Right lobe of liver (tissue), 6 donors: Measurements from ENCODE around the gene CHRNA5. TPM values are rescaled to one million over a fixed set of nuclear protein-coding genes. Genes with fewer than 3 reads are reported as not detected.

ENCODE experiments used
- ATAC-seq, 4 donors: fragments of 200-7000 bp; cut with Tn5 transposase; one replicate each; pipeline ENCODE4 v1.9.1; 2020; ENCODE audit warnings: mild to moderate bottlenecking in 4 of 4, moderate library complexity in 4 of 4
- DNase-seq, 3 donors: peaks; one replicate each; pipeline ENCODE4 v3.0.0-alpha.2; 2020
- H3K27ac ChIP-seq, 3 donors: fragments of 200-600 bp; one replicate each; pipeline ENCODE4 v1.8.0; 2022
- H3K27me3 ChIP-seq, 2 donors: fragments of 200-600 bp; one replicate each; pipeline ENCODE4 v1.8.0; 2022
- H3K36me3 ChIP-seq, 4 donors: fragments of 200-600 bp; sonication (generic) in 1 of 4; one replicate each; pipeline versions ENCODE4 v1.5.1 to v1.8.0; 2017 to 2022; ENCODE audit warnings: control low read depth in 1 of 4
- H3K4me1 ChIP-seq, 4 donors: fragments of 200-600 bp; sonication (generic) in 1 of 4; one replicate each; pipeline versions ENCODE4 v1.5.1 to v1.8.0; 2017 to 2022; ENCODE audit warnings: control low read depth in 1 of 4
- H3K4me3 ChIP-seq, 3 donors: fragments of 200-600 bp; one replicate each; pipeline ENCODE4 v1.8.0; 2022
- H3K9me3 ChIP-seq, 4 donors: fragments of 200-600 bp; sonication (generic) in 1 of 4; one replicate each; pipeline versions ENCODE4 v1.5.1 to v1.8.0; 2017 to 2022; ENCODE audit warnings: control low read depth in 1 of 4
- CTCF ChIP-seq, 4 donors: fragments of 200-600 bp in 3 of 4; fragments of 450-650 bp in 1 of 4; IDR thresholded peaks; one replicate each; pipeline versions ENCODE4 v1.5.1 to v1.8.0; 2016 to 2022; ENCODE audit warnings: antibody characterized with exemption in 4 of 4, mild to moderate bottlenecking in 2 of 4
- POLR2A ChIP-seq: fragments of 450-650 bp; IDR thresholded peaks from one replicate; pipeline ENCODE4 v1.6.1; 2017; ENCODE audit warnings: antibody characterized with exemption, mild to moderate bottlenecking
- WGBS: methylation state at CpG from one replicate; pipeline ENCODE4 v1.1.6; 2018; ENCODE audit warnings: low coverage, low lambda C conversion rate; ENCODE audit not compliant: insufficient coverage; ENCODE audit errors: missing lambda C conversion rate; 5-methylcytosine and 5-hydroxymethylcytosine counted together
- intact Hi-C, 2 donors: fragments of 100-400 bp; cut with DNase I; formaldehyde crosslinking; loops; one replicate each; pipeline versions ENCODE4 v1.11.2 to v1.14.1; 2022
- total RNA-seq, 6 experiments: library from RNA; depleted of rRNA in 2 of 6; stranded (reverse); fragments of >200 nt in 2 of 6; fragmentation: NEBNext Ultra II Directional in 3 of 6; extraction: Animal tissue kit (Norgen Biotek cat#: 25700) in 3 of 6; gene quantifications; one replicate each; pipeline versions ENCODE4 v1.1.0 to v1.2.4, GENCODE V29; 2016 to 2023
- donor health status: DM: no; HTN: yes; CAD: no.
- donor health status: DM: no; HTN: no; CAD: no.
- donor health status: DM: no; HTN: no; CAD: no.
- donor health status: DM: no; HTN: yes; CAD: no.
- donor health status: DM: no; HTN: yes; CAD: no.

Gene CHRNA5
- total RNA-seq, 6 experiments from 2014 or later, result 0.19 to 0.56 (median 0.38) TPM; not detected in 1

GRCh38 chr15:78597583-78597982 is 32.3 kb downstream of the CHRNA5 start:
- Histone ChIP-seq H3K9me3 (no peaks in the 10 kb centered on the region), H3K27me3 (no peaks in the 10 kb centered on the region), H3K36me3 (no peaks in the 10 kb centered on the region), H3K4me1 (no peaks in the 10 kb centered on the region), H3K4me3 (no peak overlapping the region), H3K27ac (no peak overlapping the region)
- intact Hi-C loops, result no loop called here
- no peak for ATAC-seq
- no peak for DNase-seq
- WGBS, result 88% methylated on average over 1 of the region's 1 CpG
- no peak for TF ChIP-seq POLR2A

- Histone ChIP-seq H3K4me1 (no peaks in the 10 kb centered on the region), H3K36me3 (no peaks in the 10 kb centered on the region), H3K27me3 (no peaks in the 10 kb centered on the region), H3K27ac (no peak overlapping the region), H3K9me3 (no peaks in the 10 kb centered on the region), H3K4me3 (no peak overlapping the region)
- DNase-seq (no peak), ATAC-seq (no peak)
- no peak for TF ChIP-seq POLR2A
- intact Hi-C loops, result no loop called here
- WGBS, result no CpG with 5 or more reads among the region's 3 CpGs
Measured at GRCh38 chr15:78598348-78598747, 33.0 kb downstream of the CHRNA5 start.

GRCh38 chr15:78599189-78599588 is 33.9 kb downstream of the CHRNA5 start:
- no peak overlapping the region for H3K27ac ChIP-seq
- no peak for TF ChIP-seq POLR2A
- no peak for TF ChIP-seq CTCF (IDR thresholded peaks at IDR 0.05)
- DNase-seq (no peak), ATAC-seq (no peak)
- no peak overlapping the region for H3K4me3 ChIP-seq
- H3K9me3 ChIP-seq, result no peaks in the 10 kb centered on the region
- intact Hi-C loops, result no loop called here
- no peaks in the 10 kb centered on the region for H3K36me3 ChIP-seq
- H3K27me3 ChIP-seq, result no peaks in the 10 kb centered on the region
- H3K4me1 ChIP-seq, result no peaks in the 10 kb centered on the region

GRCh38 chr15:78603467-78603866 is 38.1 kb downstream of the CHRNA5 start:
- TF ChIP-seq POLR2A, result no peak
- Histone ChIP-seq H3K4me3 (no peak overlapping the region), H3K27me3 (no peaks in the 10 kb centered on the region), H3K27ac (no peak overlapping the region), H3K4me1 (no peaks in the 10 kb centered on the region), H3K36me3 (no peaks in the 10 kb centered on the region), H3K9me3 (no peaks in the 10 kb centered on the region)
- intact Hi-C loops, result no loop called here
- 49% methylated on average over 3 of the region's 3 CpGs for WGBS
- ATAC-seq, result no peak
- DNase-seq, result no peak

- TF ChIP-seq CTCF (IDR thresholded peaks at IDR 0.05) (no peak), POLR2A (no peak)
- Histone ChIP-seq H3K9me3 (no peaks in the 10 kb centered on the region), H3K4me3 (no peak overlapping the region), H3K27ac (no peak overlapping the region), H3K4me1 (no peaks in the 10 kb centered on the region), H3K36me3 (no peaks in the 10 kb centered on the region), H3K27me3 (no peaks in the 10 kb centered on the region)
- intact Hi-C loops, result no loop called here
- DNase-seq, result no peak
- 50% methylated on average over 1 of the region's 2 CpGs for WGBS
- no peak for ATAC-seq
Measured at GRCh38 chr15:78604420-78604819, 39.1 kb downstream of the CHRNA5 start.

- H3K4me1 ChIP-seq, result no peaks in the 10 kb centered on the region
- 77% methylated on average over 4 of the region's 5 CpGs for WGBS
- H3K27me3 ChIP-seq, result no peaks in the 10 kb centered on the region
- intact Hi-C loops, result no loop called here
- H3K4me3 ChIP-seq, result no peak overlapping the region
- no peaks in the 10 kb centered on the region for H3K36me3 ChIP-seq
- DNase-seq (no peak), ATAC-seq (no peak)
- TF ChIP-seq POLR2A, result no peak
- no peak for TF ChIP-seq CTCF (IDR thresholded peaks at IDR 0.05)
- H3K9me3 ChIP-seq, result no peaks in the 10 kb centered on the region
- no peak overlapping the region for H3K27ac ChIP-seq
Measured at GRCh38 chr15:78605201-78605600, 39.9 kb downstream of the CHRNA5 start.
